22Rv1 (cell line): Measurements from ENCODE around the gene NTPCR.

Source experiments
- CTCF ChIP-seq: fragments of 450-650 bp; IDR thresholded peaks from 2 replicates; pipeline ENCODE4 v1.5.1; 2017; ENCODE audit warnings: mild to moderate bottlenecking
- ZFX ChIP-seq: fragments of 450-650 bp; IDR thresholded peaks from 2 replicates; pipeline ENCODE4 v1.6.1; 2017; ENCODE audit warnings: antibody characterized with exemption, borderline replicate concordance

GRCh38 chr1:232912845-232913580 lies 37.4 kb upstream of the NTPCR start:
- TF ChIP-seq CTCF, result no peak
- TF ChIP-seq ZFX, result no peak
